Measurements from ENCODE around the gene NIPSNAP2. TPM values are rescaled to one million over a fixed set of nuclear protein-coding genes. Genes with fewer than 3 reads are reported as not detected.

Gene NIPSNAP2
- total and polyA plus RNA-seq, 10 of the 15 experiments (the other 5 are each of a cell fraction or from before 2014, with no cell fraction given), result 24.7 to 88.5 (median 49.9) TPM

DNA sequence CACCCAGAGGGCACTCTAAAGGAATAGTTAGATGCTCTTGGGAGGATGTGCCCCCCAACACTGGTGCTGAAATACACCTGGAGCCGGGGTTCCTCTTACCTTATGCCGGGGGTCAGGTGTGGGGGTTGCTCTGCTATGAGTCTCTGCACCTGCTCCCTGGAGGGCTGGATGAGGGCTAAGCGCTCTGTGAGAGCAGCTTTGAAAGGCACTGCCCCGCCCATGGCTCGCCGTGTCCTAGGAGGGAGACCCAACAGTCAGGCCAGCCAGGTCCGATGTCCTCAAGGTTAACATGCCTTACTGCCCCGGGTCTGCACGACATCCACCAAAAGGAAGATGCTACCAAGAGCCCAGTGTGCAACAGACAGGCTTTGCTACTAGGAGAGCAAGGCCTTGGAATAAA is 55.1 kb downstream of the NIPSNAP2 start:
- ChIA-PET RAD21 (ENCODE audit: unreplicated experiment) (no interaction called here), CTCF (no interaction called here), SMC1A (ENCODE audit: uncharacterized antibody, unreplicated experiment) (no interaction called here), POLR2A (no interaction called here)
- Histone ChIP-seq H3K4me3 (no peak overlapping the region), H3K27ac (ENCODE audit: control insufficient read depth, insufficient read depth) (no peak overlapping the region), H3K9ac (ENCODE audit: control insufficient read depth, insufficient read depth, low read length) (no peak overlapping the region), H3K79me2 (ENCODE audit: control insufficient read depth, insufficient read depth, low read length) (no peaks in the 10 kb centered on the region), H3K27me3 (replicated peaks in 1 of 2; ENCODE audit: control insufficient read depth in 2 of 2, insufficient read depth in 2 of 2, low read length in 1 of 2) (no peaks in the 10 kb centered on the region), H4K20me1 (ENCODE audit: control insufficient read depth, insufficient read depth) (no peaks in the 10 kb centered on the region), H3K36me3 (ENCODE audit: control insufficient read depth in 2 of 2, insufficient read depth in 2 of 2, low read length in 1 of 2) (peaks cover 0 to 2% of the 10 kb centered on the region in 2 experiments; a peak in 2 of 4 replicates), H2AFZ (ENCODE audit: control insufficient read depth, low read depth, low read length) (no peak overlapping the region), H3K9me3 (replicated peaks; ENCODE audit: control insufficient read depth, insufficient read depth, low read length) (no peaks in the 10 kb centered on the region), H3K4me1 (ENCODE audit: control insufficient read depth, insufficient read depth, low read length) (no peaks in the 10 kb centered on the region), H3K4me2 (ENCODE audit: control insufficient read depth, insufficient read depth) (no peak overlapping the region)
- TF ChIP-seq ZNF384 (IDR thresholded peaks at IDR 0.05; ENCODE audit: borderline replicate concordance, low read depth, low read length), result no peak
- no peak for TF ChIP-seq NBN (IDR thresholded peaks at IDR 0.05)
- TF ChIP-seq NR2C2 (IDR thresholded peaks at IDR 0.05; ENCODE audit: borderline replicate concordance, control insufficient read depth, insufficient read length, low read depth), result no peak
- TF ChIP-seq TARDBP (IDR thresholded peaks at IDR 0.05; ENCODE audit: borderline replicate concordance), result no peak
- no peak for TF ChIP-seq YBX1 (IDR thresholded peaks at IDR 0.05)
- no peak for TF ChIP-seq GABPA (IDR thresholded peaks at IDR 0.05; ENCODE audit: low read depth)
- no peak for TF ChIP-seq JUNB (IDR thresholded peaks at IDR 0.05)
- TF ChIP-seq BHLHE40 (IDR thresholded peaks at IDR 0.05; ENCODE audit: borderline replicate concordance in 1 of 2, low read depth in 2 of 2, low read length in 1 of 2), result no peak
- no peak for TF ChIP-seq IKZF2 (IDR thresholded peaks at IDR 0.05)
- TF ChIP-seq CBX5 (IDR thresholded peaks at IDR 0.05; ENCODE audit: low read depth), result no peak
- FAIRE-seq (no peak), DNase-seq (ENCODE audit: low read depth, low spot score) (no peak), ATAC-seq (no peak)
- intact Hi-C loops (cut with micrococcal nuclease; ENCODE audit: unreplicated experiment) (no loop called here), in situ Hi-C loops (cut with MboI) (no loop called here)
- 97% methylated on average over 9 of the region's 9 CpGs for WGBS (ENCODE audit: insufficient coverage, insufficient replicate concordance, low lambda C conversion rate, missing lambda C conversion rate)
- BruUV-seq (replicated peaks), result no TSS peak

DNA sequence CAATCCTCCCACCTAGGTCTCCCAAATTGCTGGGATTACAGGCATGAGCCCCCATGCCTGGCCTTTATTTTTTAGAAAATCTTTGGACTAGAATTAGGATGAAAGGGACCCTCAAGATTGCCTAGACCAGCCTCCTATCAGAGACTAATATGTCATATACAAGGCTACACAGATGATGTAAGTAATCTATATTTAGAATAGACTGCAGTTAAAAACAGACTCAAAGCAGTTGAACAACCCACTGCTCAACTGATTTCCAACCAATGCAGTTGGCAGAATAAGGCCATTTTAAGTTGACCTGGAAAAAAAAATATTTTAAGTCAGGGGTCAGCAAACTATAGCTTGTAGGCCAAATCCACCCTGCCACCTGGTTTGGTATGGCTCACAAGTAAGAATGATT is 59.1 kb downstream of the NIPSNAP2 start:
- Histone ChIP-seq H3K9ac (ENCODE audit: control insufficient read depth, insufficient read depth, low read length) (no peak overlapping the region), H3K4me1 (ENCODE audit: control insufficient read depth, insufficient read depth, low read length) (no peaks in the 10 kb centered on the region), H4K20me1 (ENCODE audit: control insufficient read depth, insufficient read depth) (no peaks in the 10 kb centered on the region), H2AFZ (ENCODE audit: control insufficient read depth, low read depth, low read length) (no peak overlapping the region), H3K27me3 (replicated peaks in 1 of 2; ENCODE audit: control insufficient read depth in 2 of 2, insufficient read depth in 2 of 2, low read length in 1 of 2) (no peaks in the 10 kb centered on the region), H3K79me2 (ENCODE audit: control insufficient read depth, insufficient read depth, low read length) (no peaks in the 10 kb centered on the region), H3K36me3 (ENCODE audit: control insufficient read depth in 2 of 2, insufficient read depth in 2 of 2, low read length in 1 of 2) (peaks cover 0 to 5% of the 10 kb centered on the region in 2 experiments; a peak in 2 of 4 replicates), H3K9me3 (replicated peaks; ENCODE audit: control insufficient read depth, insufficient read depth, low read length) (no peaks in the 10 kb centered on the region), H3K4me3 (no peak overlapping the region), H3K4me2 (ENCODE audit: control insufficient read depth, insufficient read depth) (no peak overlapping the region), H3K27ac (ENCODE audit: control insufficient read depth, insufficient read depth) (no peak overlapping the region)
- in situ Hi-C loops (cut with MboI) (no loop called here), intact Hi-C loops (cut with micrococcal nuclease; ENCODE audit: unreplicated experiment) (no loop called here)
- SMC1A ChIA-PET (ENCODE audit: uncharacterized antibody, unreplicated experiment), result no interaction called here
- BruUV-seq (replicated peaks), result no TSS peak
- CTCF ChIA-PET, result no interaction called here
- RAD21 ChIA-PET (ENCODE audit: unreplicated experiment), result no interaction called here
- DNase-seq (ENCODE audit: low read depth, low spot score) (no peak), FAIRE-seq (no peak), ATAC-seq (no peak)
- POLR2A ChIA-PET, result interaction anchor here (1.2 kb wide), 1 partner anchor 43 kb away, joined by 4 read pairs; no protein-coding TSS in a partner anchor
- TF ChIP-seq, protein P1, sequence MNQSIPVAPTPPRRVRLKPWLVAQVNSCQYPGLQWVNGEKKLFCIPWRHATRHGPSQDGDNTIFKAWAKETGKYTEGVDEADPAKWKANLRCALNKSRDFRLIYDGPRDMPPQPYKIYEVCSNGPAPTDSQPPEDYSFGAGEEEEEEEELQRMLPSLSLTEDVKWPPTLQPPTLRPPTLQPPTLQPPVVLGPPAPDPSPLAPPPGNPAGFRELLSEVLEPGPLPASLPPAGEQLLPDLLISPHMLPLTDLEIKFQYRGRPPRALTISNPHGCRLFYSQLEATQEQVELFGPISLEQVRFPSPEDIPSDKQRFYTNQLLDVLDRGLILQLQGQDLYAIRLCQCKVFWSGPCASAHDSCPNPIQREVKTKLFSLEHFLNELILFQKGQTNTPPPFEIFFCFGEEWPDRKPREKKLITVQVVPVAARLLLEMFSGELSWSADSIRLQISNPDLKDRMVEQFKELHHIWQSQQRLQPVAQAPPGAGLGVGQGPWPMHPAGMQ (IDR thresholded peaks at IDR 0.05; ENCODE audit: borderline replicate concordance), result no peak
- TF ChIP-seq EED (IDR thresholded peaks at IDR 0.05; ENCODE audit: low read depth) (no peak), KDM1A (IDR thresholded peaks at IDR 0.05; ENCODE audit: borderline replicate concordance) (no peak), CBX5 (IDR thresholded peaks at IDR 0.05; ENCODE audit: low read depth) (no peak), CHD1 (IDR thresholded peaks at IDR 0.05; ENCODE audit: low read depth, low read length) (no peak), YBX1 (IDR thresholded peaks at IDR 0.05) (no peak)
- TF ChIP-seq, protein P2, sequence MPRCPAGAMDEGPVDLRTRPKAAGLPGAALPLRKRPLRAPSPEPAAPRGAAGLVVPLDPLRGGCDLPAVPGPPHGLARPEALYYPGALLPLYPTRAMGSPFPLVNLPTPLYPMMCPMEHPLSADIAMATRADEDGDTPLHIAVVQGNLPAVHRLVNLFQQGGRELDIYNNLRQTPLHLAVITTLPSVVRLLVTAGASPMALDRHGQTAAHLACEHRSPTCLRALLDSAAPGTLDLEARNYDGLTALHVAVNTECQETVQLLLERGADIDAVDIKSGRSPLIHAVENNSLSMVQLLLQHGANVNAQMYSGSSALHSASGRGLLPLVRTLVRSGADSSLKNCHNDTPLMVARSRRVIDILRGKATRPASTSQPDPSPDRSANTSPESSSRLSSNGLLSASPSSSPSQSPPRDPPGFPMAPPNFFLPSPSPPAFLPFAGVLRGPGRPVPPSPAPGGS (IDR thresholded peaks at IDR 0.05; ENCODE audit: borderline replicate concordance, insufficient read depth, low read depth, low read length, poor library complexity, severe bottlenecking), result no peak
- TF ChIP-seq, protein P3, sequence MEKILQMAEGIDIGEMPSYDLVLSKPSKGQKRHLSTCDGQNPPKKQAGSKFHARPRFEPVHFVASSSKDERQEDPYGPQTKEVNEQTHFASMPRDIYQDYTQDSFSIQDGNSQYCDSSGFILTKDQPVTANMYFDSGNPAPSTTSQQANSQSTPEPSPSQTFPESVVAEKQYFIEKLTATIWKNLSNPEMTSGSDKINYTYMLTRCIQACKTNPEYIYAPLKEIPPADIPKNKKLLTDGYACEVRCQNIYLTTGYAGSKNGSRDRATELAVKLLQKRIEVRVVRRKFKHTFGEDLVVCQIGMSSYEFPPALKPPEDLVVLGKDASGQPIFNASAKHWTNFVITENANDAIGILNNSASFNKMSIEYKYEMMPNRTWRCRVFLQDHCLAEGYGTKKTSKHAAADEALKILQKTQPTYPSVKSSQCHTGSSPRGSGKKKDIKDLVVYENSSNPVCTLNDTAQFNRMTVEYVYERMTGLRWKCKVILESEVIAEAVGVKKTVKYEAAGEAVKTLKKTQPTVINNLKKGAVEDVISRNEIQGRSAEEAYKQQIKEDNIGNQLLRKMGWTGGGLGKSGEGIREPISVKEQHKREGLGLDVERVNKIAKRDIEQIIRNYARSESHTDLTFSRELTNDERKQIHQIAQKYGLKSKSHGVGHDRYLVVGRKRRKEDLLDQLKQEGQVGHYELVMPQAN (conservative IDR thresholded peaks at IDR 0.05), result no peak
